HEK293 (cell line): ENCODE data around the gene WDR48.
A peak's percentile ranks its signal among the peaks of the same experiment; 100 is the strongest.

Experiments used
- CTCF ChIA-PET: fragments of 350-600 bp; formaldehyde crosslinking; extraction: SDS; loops from one replicate; lab custom pipeline; 2021; ENCODE audit warnings: antibody characterized with exemption; lab: Yijun Ruan, JAX
- POLR2A ChIA-PET: fragments of 300-600 bp; formaldehyde crosslinking; extraction: SDS; loops from one replicate; lab custom pipeline; 2020; ENCODE audit warnings: antibody characterized with exemption, inconsistent platforms; lab: Yijun Ruan, JAX
- H3K27ac ChIP-seq: fragments of 200-500 bp; sonication (Bioruptor generic); 2 replicates; pipeline ENCODE4 v1.5.1; 2014; ENCODE audit warnings: low read depth, low read length, control low read depth, inconsistent platforms; ENCODE audit errors: extremely low read depth
- H3K36me3 ChIP-seq, 2 experiments: fragments of 200-500 bp in 1 of 2; sonication (Bioruptor generic) in 1 of 2; 1 replicate in 1 of 2; 2 replicates in 1 of 2; pipeline ENCODE4 v1.5.1; 2014 to 2017; ENCODE audit warnings: inconsistent platforms in 2 of 2, low read length in 2 of 2; ENCODE audit not compliant: control insufficient read depth in 2 of 2, insufficient read depth in 1 of 2
- H3K4me1 ChIP-seq: fragments of 200-500 bp; sonication (Bioruptor generic); 2 replicates; pipeline ENCODE4 v1.5.1; 2014; ENCODE audit warnings: mild to moderate bottlenecking, low read length, inconsistent platforms; ENCODE audit not compliant: control insufficient read depth, insufficient read depth
- H3K4me3 ChIP-seq: 2 replicates; pipeline ENCODE4 v1.5.1; 2011; ENCODE audit warnings: low read depth, mild to moderate bottlenecking, control low read depth, low read length, moderate library complexity
- H3K9me3 ChIP-seq: fragments of 200-500 bp; sonication (Bioruptor generic); 2 replicates; pipeline ENCODE4 v1.5.1; 2014; ENCODE audit warnings: low read depth, low read length, inconsistent platforms; ENCODE audit not compliant: control insufficient read depth, insufficient read depth
- EGR2 ChIP-seq: fragments of 450-650 bp; formaldehyde crosslinking; IDR thresholded peaks from 2 replicates; pipeline ENCODE4 v1.5.1; 2016; ENCODE audit warnings: low read depth, missing biosample characterization, missing genetic modification characterization
- GLI2 ChIP-seq: fragments of 450-650 bp; formaldehyde crosslinking; IDR thresholded peaks from 2 replicates; pipeline ENCODE4; 2017; ENCODE audit warnings: missing biosample characterization, missing genetic modification characterization, low read depth, borderline replicate concordance
- GLIS2 ChIP-seq: fragments of 450-650 bp; formaldehyde crosslinking; IDR thresholded peaks from 2 replicates; pipeline ENCODE4 v1.5.1; 2016; ENCODE audit warnings: missing biosample characterization, missing genetic modification characterization
- KLF7 ChIP-seq: fragments of 450-650 bp; formaldehyde crosslinking; IDR thresholded peaks from 2 replicates; pipeline ENCODE4 v1.5.1; 2016; ENCODE audit warnings: missing biosample characterization, missing genetic modification characterization, borderline replicate concordance
- SCRT2 ChIP-seq: fragments of 450-650 bp; formaldehyde crosslinking; IDR thresholded peaks from 2 replicates; pipeline ENCODE4 v1.5.1; 2016; ENCODE audit warnings: missing biosample characterization, missing genetic modification characterization
- SP2 ChIP-seq: fragments of 450-650 bp; formaldehyde crosslinking; IDR thresholded peaks from 2 replicates; pipeline ENCODE4 v1.5.1; 2016; ENCODE audit warnings: missing biosample characterization, missing genetic modification characterization
- SP3 ChIP-seq: fragments of 450-650 bp; formaldehyde crosslinking; IDR thresholded peaks from 2 replicates; pipeline ENCODE4 v1.5.1; 2016; ENCODE audit warnings: missing biosample characterization, missing genetic modification characterization
- ZBTB11 ChIP-seq: fragments of 450-650 bp; formaldehyde crosslinking; conservative IDR thresholded peaks from 2 replicates; pipeline ENCODE4 v1.5.1; 2016; ENCODE audit warnings: low read depth, missing biosample characterization, missing genetic modification characterization
- ZBTB20 ChIP-seq: fragments of 450-650 bp; formaldehyde crosslinking; IDR thresholded peaks from 2 replicates; pipeline ENCODE4 v1.5.1; 2016; ENCODE audit warnings: missing biosample characterization, missing genetic modification characterization
- ZBTB21 ChIP-seq: fragments of 450-650 bp; formaldehyde crosslinking; IDR thresholded peaks from 2 replicates; pipeline ENCODE4 v1.5.1; 2017; ENCODE audit warnings: missing biosample characterization, missing genetic modification characterization
- ZBTB49 ChIP-seq: fragments of 450-650 bp; formaldehyde crosslinking; IDR thresholded peaks from 2 replicates; pipeline ENCODE4 v1.5.1; 2016; ENCODE audit warnings: missing biosample characterization, missing genetic modification characterization, low read depth
- ZBTB7A ChIP-seq: fragments of 450-650 bp; formaldehyde crosslinking; IDR thresholded peaks from 2 replicates; pipeline ENCODE4 v1.5.1; 2016; ENCODE audit warnings: low read depth, missing biosample characterization, missing genetic modification characterization
- ZIC2 ChIP-seq: fragments of 450-650 bp; formaldehyde crosslinking; IDR thresholded peaks from 2 replicates; pipeline ENCODE4 v1.5.1; 2016; ENCODE audit warnings: missing biosample characterization, missing genetic modification characterization
- ZNF121 ChIP-seq: fragments of 450-650 bp; formaldehyde crosslinking; IDR thresholded peaks from 2 replicates; pipeline ENCODE4 v1.5.1; 2016; ENCODE audit warnings: missing biosample characterization, missing genetic modification characterization
- ZNF18 ChIP-seq: fragments of 450-650 bp; formaldehyde crosslinking; IDR thresholded peaks from 2 replicates; pipeline ENCODE4 v1.5.1; 2016; ENCODE audit warnings: missing biosample characterization, missing genetic modification characterization
- ZNF24 ChIP-seq: fragments of 450-650 bp; formaldehyde crosslinking; IDR thresholded peaks from 2 replicates; pipeline ENCODE4 v1.5.1; 2016; ENCODE audit warnings: missing biosample characterization, missing genetic modification characterization
- ZNF302 ChIP-seq: fragments of 450-650 bp; formaldehyde crosslinking; IDR thresholded peaks from 2 replicates; pipeline ENCODE4 v1.5.1; 2016; ENCODE audit warnings: missing biosample characterization, missing genetic modification characterization, low read depth
- ZNF362 ChIP-seq: fragments of 450-650 bp; formaldehyde crosslinking; IDR thresholded peaks from 2 replicates; pipeline ENCODE4 v1.5.1; 2016; ENCODE audit warnings: missing biosample characterization, missing genetic modification characterization
- ZNF423 ChIP-seq: fragments of 450-650 bp; formaldehyde crosslinking; IDR thresholded peaks from 2 replicates; pipeline ENCODE4 v1.5.1; 2016; ENCODE audit warnings: missing biosample characterization, missing genetic modification characterization
- ZNF48 ChIP-seq: fragments of 450-650 bp; formaldehyde crosslinking; IDR thresholded peaks from 2 replicates; pipeline ENCODE4 v1.5.1; 2016; ENCODE audit warnings: missing biosample characterization, missing genetic modification characterization
- ZNF510 ChIP-seq: fragments of 450-650 bp; formaldehyde crosslinking; IDR thresholded peaks from 2 replicates; pipeline ENCODE4 v1.5.1; 2018; ENCODE audit warnings: mild to moderate bottlenecking, missing genetic modification characterization, missing biosample characterization; ENCODE audit not compliant: insufficient replicate concordance
- ZNF596 ChIP-seq: fragments of 450-650 bp; IDR thresholded peaks from 2 replicates; pipeline ENCODE4 v1.5.0; 2018; ENCODE audit warnings: missing biosample characterization, mild to moderate bottlenecking, missing genetic modification characterization, moderate library complexity
- ZNF600 ChIP-seq: fragments of 450-650 bp; formaldehyde crosslinking; IDR thresholded peaks from 2 replicates; pipeline ENCODE4 v1.5.1; 2016; ENCODE audit warnings: missing biosample characterization, missing genetic modification characterization
- ZNF747 ChIP-seq: fragments of 450-650 bp; formaldehyde crosslinking; IDR thresholded peaks from 2 replicates; pipeline ENCODE4 v1.5.1; 2016; ENCODE audit warnings: missing biosample characterization, missing genetic modification characterization
- TF ChIP-seq, protein P1 (sequence below): fragments of 450-650 bp; formaldehyde crosslinking; optimal IDR thresholded peaks from 2 replicates; pipeline ENCODE3; 2016; ENCODE audit warnings: missing biosample characterization, mild to moderate bottlenecking, missing genetic modification characterization
- TF ChIP-seq, protein P2 (sequence below): fragments of 450-650 bp; formaldehyde crosslinking; IDR thresholded peaks from 2 replicates; pipeline ENCODE4 v1.5.1; 2016; ENCODE audit warnings: missing biosample characterization, missing genetic modification characterization

WDR48 gene

GRCh38 chr3:39051649-39052561 is at the start of gene WDR48, which contains the start of gene SCN11A:
WDR48 (plus strand) TSS chr3:39052016; CDS start chr3:39052026, 10 bp downstream.
SCN11A (minus strand) TSS chr3:39051944; CDS start chr3:38950362, 101,582 bp downstream.
- H3K27ac ChIP-seq, result peak within 1 kb of the TSS; percentile 62
- no peaks in the 10 kb centered on the region for H3K4me1 ChIP-seq
- no peaks in the 10 kb centered on the region for H3K9me3 ChIP-seq
- no peaks in the 10 kb centered on the region for H3K36me3 ChIP-seq
- CTCF ChIA-PET, result interaction anchor here (0.6 kb wide), 2 partner anchors 12 to 556 kb away, joined by 3 to 4 read pairs; no protein-coding TSS in a partner anchor
- POLR2A ChIA-PET, result no interaction called here
- peak within 1 kb of the TSS; percentile 77 for H3K4me3 ChIP-seq
- TF ChIP-seq SP3 (tag by site-specific recombination) (peak; percentile 72), KLF7 (tag by site-specific recombination) (peak; percentile 42; the same call in 1 of the 2 replicates), ZNF423 (0 out of 2 replicates have a peak, but pooled peaks have one; percentile 45), EGR2 (tag by site-specific recombination) (peak; percentile 96), SP2 (tag by site-specific recombination) (peak; percentile 71), ZNF18 (tag by site-specific recombination) (no peak), GLI2 (tag by site-specific recombination) (no peak), ZNF362 (tag by site-specific recombination) (no peak), ZNF302 (tag by site-specific recombination) (no peak), ZIC2 (peak; percentile 67), ZNF510 (no peak), ZNF24 (tag by site-specific recombination) (no peak), ZNF600 (tag by site-specific recombination) (peak; percentile 87), ZBTB11 (tag by site-specific recombination) (peak; percentile 72), ZNF596 (tag by site-specific recombination) (no peak), ZBTB20 (tag by site-specific recombination) (peak; percentile 96), ZNF747 (tag by site-specific recombination) (no peak), ZNF121 (tag by site-specific recombination) (no peak), ZNF48 (tag by site-specific recombination) (no peak), ZBTB21 (tag by site-specific recombination) (0 out of 2 replicates have a peak, but pooled peaks have one; percentile 30), SCRT2 (tag by site-specific recombination) (peak; percentile 71), ZBTB49 (tag by site-specific recombination) (no peak), ZBTB7A (tag by site-specific recombination) (no peak), GLIS2 (tag by site-specific recombination) (peak; percentile 93)
- TF ChIP-seq, protein P1, sequence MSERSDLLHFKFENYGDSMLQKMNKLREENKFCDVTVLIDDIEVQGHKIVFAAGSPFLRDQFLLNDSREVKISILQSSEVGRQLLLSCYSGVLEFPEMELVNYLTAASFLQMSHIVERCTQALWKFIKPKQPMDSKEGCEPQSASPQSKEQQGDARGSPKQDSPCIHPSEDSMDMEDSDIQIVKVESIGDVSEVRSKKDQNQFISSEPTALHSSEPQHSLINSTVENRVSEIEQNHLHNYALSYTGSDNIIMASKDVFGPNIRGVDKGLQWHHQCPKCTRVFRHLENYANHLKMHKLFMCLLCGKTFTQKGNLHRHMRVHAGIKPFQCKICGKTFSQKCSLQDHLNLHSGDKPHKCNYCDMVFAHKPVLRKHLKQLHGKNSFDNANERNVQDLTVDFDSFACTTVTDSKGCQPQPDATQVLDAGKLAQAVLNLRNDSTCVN (tag by site-specific recombination), result peak; percentile 31
- TF ChIP-seq, protein P2, sequence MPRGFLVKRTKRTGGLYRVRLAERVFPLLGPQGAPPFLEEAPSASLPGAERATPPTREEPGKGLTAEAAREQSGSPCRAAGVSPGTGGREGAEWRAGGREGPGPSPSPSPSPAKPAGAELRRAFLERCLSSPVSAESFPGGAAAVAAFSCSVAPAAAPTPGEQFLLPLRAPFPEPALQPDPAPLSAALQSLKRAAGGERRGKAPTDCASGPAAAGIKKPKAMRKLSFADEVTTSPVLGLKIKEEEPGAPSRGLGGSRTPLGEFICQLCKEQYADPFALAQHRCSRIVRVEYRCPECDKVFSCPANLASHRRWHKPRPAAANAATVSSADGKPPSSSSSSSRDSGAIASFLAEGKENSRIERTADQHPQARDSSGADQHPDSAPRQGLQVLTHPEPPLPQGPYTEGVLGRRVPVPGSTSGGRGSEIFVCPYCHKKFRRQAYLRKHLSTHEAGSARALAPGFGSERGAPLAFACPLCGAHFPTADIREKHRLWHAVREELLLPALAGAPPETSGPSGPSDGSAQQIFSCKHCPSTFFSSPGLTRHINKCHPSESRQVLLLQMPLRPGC (tag by site-specific recombination), result no peak
